Measurements from ENCODE around the gene DAB1. TPM values are rescaled to one million over a fixed set of nuclear protein-coding genes. Genes with fewer than 3 reads are reported as not detected.

DAB1 gene
- total RNA-seq, 5 donors from 2014 or later (not counting 1 experiment from before 2014, with no cell fraction given), result 0.82 to 3.7 (median 1.5) TPM

DNA sequence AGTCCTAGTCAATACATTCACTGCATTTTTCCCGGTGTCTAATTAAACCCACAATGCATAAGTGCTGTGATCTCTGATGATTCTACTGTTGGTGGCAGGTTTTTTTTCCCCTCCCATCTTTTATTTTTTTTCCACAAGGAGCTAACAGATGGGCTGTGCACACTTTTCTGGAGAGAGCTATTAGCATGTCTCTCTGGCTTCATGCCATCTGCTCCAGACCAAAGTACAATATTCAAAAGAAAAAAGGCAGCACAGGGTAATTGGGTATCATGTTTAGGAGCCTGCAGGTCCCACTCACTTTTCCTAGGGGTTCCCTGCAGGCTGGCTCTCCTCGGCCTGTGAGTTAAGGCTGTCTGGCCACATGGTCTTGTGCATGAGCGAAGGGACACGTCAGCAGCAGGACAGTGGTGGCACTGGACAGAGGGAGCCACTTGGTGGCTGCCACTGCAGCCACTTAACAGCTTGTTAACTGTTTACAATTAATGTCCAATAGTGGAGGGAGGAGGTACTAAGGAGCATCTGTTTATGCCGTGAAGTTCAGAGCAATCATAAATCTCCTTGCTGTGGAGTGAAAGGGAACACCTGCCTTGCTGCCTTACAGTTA lies 404.5 kb downstream of the DAB1 start:
- H3K27ac Mint-ChIP-seq, result no peak overlapping the region
- no peaks in the 10 kb centered on the region for H3K4me1 Mint-ChIP-seq
- no peak overlapping the region for H3K4me3 Mint-ChIP-seq
- Histone ChIP-seq H3K4me3 (ENCODE audit: control insufficient read depth in 1 of 2, extremely low read depth in 1 of 2, low read length in 1 of 2) (no peak overlapping the region), H3K4me1 (ENCODE audit: control insufficient read depth in 1 of 2, extremely low read depth in 1 of 2, insufficient read depth in 2 of 2, low read length in 2 of 2) (no peaks in the 10 kb centered on the region), H3K9me3 (no peaks in the 10 kb centered on the region), H3K27ac (ENCODE audit: low read length) (no peak overlapping the region), H3K36me3 (ENCODE audit: control insufficient read depth in 2 of 2, extremely low read depth in 1 of 2, insufficient read depth in 1 of 2, low read length in 1 of 2) (no peaks in the 10 kb centered on the region), H3K27me3 (replicated peaks in 1 of 2; ENCODE audit: control insufficient read depth in 2 of 2, extremely low read depth in 1 of 2, insufficient read depth in 2 of 2, low read length in 1 of 2) (no peaks in the 10 kb centered on the region)
- WGBS (ENCODE audit: insufficient coverage), result 82% methylated on average over 4 of the region's 5 CpGs
- ATAC-seq (replicated peaks in 1 of 4) (no peak), DNase-seq (no peak)
- POLR2A ChIA-PET, result no interaction called here
- peaks cover 2 to 3% of the 10 kb centered on the region in 2 donors for H3K27me3 Mint-ChIP-seq
- CTCF ChIA-PET, result no interaction called here
- no peaks in the 10 kb centered on the region for H3K36me3 Mint-ChIP-seq
- H3K9me3 Mint-ChIP-seq, result peaks cover 0 to 6% (median 0%) of the 10 kb centered on the region in 3 donors

DNA sequence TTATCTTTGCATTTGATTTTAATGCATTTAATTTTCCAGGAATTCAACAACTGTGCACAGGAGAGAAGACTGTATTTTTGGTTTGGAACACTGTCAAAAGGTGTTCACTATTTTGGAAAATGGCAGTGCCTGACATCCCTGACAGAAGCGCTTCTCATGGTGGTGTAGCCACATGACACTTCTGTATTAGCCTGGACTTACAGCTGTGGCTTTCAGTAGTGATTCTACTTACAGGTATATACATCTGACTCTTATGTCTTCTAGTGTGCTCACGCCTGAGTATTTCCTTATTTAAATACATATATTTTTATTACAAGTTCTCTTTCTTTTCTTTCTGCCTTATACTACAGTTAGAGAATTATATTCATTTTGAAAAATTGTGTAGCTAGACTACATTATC lies 405.7 kb downstream of the DAB1 start:
- no peaks in the 10 kb centered on the region for H3K36me3 ChIP-seq (ENCODE audit: control insufficient read depth in 2 of 2, extremely low read depth in 1 of 2, insufficient read depth in 1 of 2, low read length in 1 of 2)
- DNase-seq (no peak), ATAC-seq (replicated peaks in 1 of 4) (no peak)
- H3K4me3 ChIP-seq (ENCODE audit: control insufficient read depth in 1 of 2, extremely low read depth in 1 of 2, low read length in 1 of 2), result no peak overlapping the region
- ChIA-PET POLR2A (no interaction called here), CTCF (no interaction called here)
- Mint-ChIP-seq H3K27me3 (peaks cover 0 to 3% of the 10 kb centered on the region in 2 donors), H3K4me1 (no peaks in the 10 kb centered on the region), H3K36me3 (no peaks in the 10 kb centered on the region), H3K9me3 (peaks cover 0 to 6% (median 0%) of the 10 kb centered on the region in 3 donors), H3K27ac (no peak overlapping the region), H3K4me3 (no peak overlapping the region)
- no peaks in the 10 kb centered on the region for H3K4me1 ChIP-seq (ENCODE audit: control insufficient read depth in 1 of 2, extremely low read depth in 1 of 2, insufficient read depth in 2 of 2, low read length in 2 of 2)
- H3K27me3 ChIP-seq (replicated peaks in 1 of 2; ENCODE audit: control insufficient read depth in 2 of 2, extremely low read depth in 1 of 2, insufficient read depth in 2 of 2, low read length in 1 of 2), result no peaks in the 10 kb centered on the region
- H3K9me3 ChIP-seq, result no peaks in the 10 kb centered on the region
- 100% methylated on average over 1 of the region's 2 CpGs for WGBS (ENCODE audit: insufficient coverage)
- no peak overlapping the region for H3K27ac ChIP-seq (ENCODE audit: low read length)

- ChIA-PET POLR2A (no interaction called here), CTCF (no interaction called here)
- Mint-ChIP-seq H3K4me1 (no peaks in the 10 kb centered on the region), H3K36me3 (no peaks in the 10 kb centered on the region), H3K27me3 (peaks cover 0 to 3% of the 10 kb centered on the region in 2 donors), H3K4me3 (no peak overlapping the region), H3K27ac (no peak overlapping the region), H3K9me3 (peaks cover 0 to 6% (median 0%) of the 10 kb centered on the region in 3 donors)
- DNase-seq, result no peak
- ATAC-seq (replicated peaks in 1 of 4), result no peak
- H3K27ac ChIP-seq (ENCODE audit: low read length), result no peak overlapping the region
- H3K36me3 ChIP-seq (ENCODE audit: control insufficient read depth in 2 of 2, extremely low read depth in 1 of 2, insufficient read depth in 1 of 2, low read length in 1 of 2), result no peaks in the 10 kb centered on the region
- 66% methylated on average over 4 of the region's 7 CpGs for WGBS (ENCODE audit: insufficient coverage)
- H3K27me3 ChIP-seq (replicated peaks in 1 of 2; ENCODE audit: control insufficient read depth in 2 of 2, extremely low read depth in 1 of 2, insufficient read depth in 2 of 2, low read length in 1 of 2), result no peaks in the 10 kb centered on the region
- H3K4me1 ChIP-seq (ENCODE audit: control insufficient read depth in 1 of 2, extremely low read depth in 1 of 2, insufficient read depth in 2 of 2, low read length in 2 of 2), result no peaks in the 10 kb centered on the region
- H3K4me3 ChIP-seq (ENCODE audit: control insufficient read depth in 1 of 2, extremely low read depth in 1 of 2, low read length in 1 of 2), result no peak overlapping the region
- no peaks in the 10 kb centered on the region for H3K9me3 ChIP-seq
These were observed 406.1 kb downstream of the DAB1 start for GRCh38 chr1:57017717-57018116.

GRCh38 chr1:57017200-57017599 lies 406.7 kb downstream of the DAB1 start:
- Mint-ChIP-seq H3K36me3 (no peaks in the 10 kb centered on the region), H3K4me3 (no peak overlapping the region), H3K27ac (no peak overlapping the region), H3K27me3 (peaks cover 0 to 3% of the 10 kb centered on the region in 2 donors), H3K4me1 (no peaks in the 10 kb centered on the region), H3K9me3 (peaks cover 0 to 6% (median 0%) of the 10 kb centered on the region in 3 donors)
- 75% methylated on average over 6 of the region's 6 CpGs for WGBS (ENCODE audit: insufficient coverage)
- DNase-seq (no peak), ATAC-seq (replicated peaks in 1 of 4) (no peak)
- no peaks in the 10 kb centered on the region for H3K9me3 ChIP-seq
- H3K27ac ChIP-seq (ENCODE audit: low read length), result no peak overlapping the region
- no peaks in the 10 kb centered on the region for H3K36me3 ChIP-seq (ENCODE audit: control insufficient read depth in 2 of 2, extremely low read depth in 1 of 2, insufficient read depth in 1 of 2, low read length in 1 of 2)
- ChIA-PET CTCF (no interaction called here), POLR2A (no interaction called here)
- H3K4me1 ChIP-seq (ENCODE audit: control insufficient read depth in 1 of 2, extremely low read depth in 1 of 2, insufficient read depth in 2 of 2, low read length in 2 of 2), result no peaks in the 10 kb centered on the region
- H3K4me3 ChIP-seq (ENCODE audit: control insufficient read depth in 1 of 2, extremely low read depth in 1 of 2, low read length in 1 of 2), result no peak overlapping the region
- no peaks in the 10 kb centered on the region for H3K27me3 ChIP-seq (replicated peaks in 1 of 2; ENCODE audit: control insufficient read depth in 2 of 2, extremely low read depth in 1 of 2, insufficient read depth in 2 of 2, low read length in 1 of 2)

DNA sequence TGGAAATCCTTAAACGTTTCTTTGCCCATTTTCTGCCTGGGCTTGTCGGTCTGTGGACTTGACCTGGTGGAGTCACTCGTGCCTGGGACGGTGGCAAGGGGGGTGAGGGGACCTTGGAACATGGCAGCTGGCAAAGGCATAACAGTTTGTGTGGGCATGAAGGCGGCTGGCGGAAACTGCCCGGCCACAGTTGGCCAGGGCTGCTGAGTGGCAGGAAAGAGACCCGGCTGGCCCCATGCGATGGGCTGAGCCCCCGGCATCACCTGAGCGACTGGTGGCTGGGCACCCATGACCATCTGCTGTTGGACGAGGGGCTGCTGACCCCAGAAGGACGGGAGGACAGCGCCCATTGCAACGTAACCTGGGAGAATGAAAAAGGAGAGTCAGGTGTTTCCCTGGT lies 408.8 kb downstream of the DAB1 start:
- Mint-ChIP-seq H3K9me3 (peaks cover 0 to 3% (median 0%) of the 10 kb centered on the region in 3 donors), H3K27me3 (peaks cover 1 to 3% of the 10 kb centered on the region in 2 donors), H3K27ac (no peak overlapping the region), H3K4me1 (no peaks in the 10 kb centered on the region), H3K4me3 (no peak overlapping the region), H3K36me3 (no peaks in the 10 kb centered on the region)
- CTCF ChIA-PET, result no interaction called here
- Histone ChIP-seq H3K36me3 (ENCODE audit: control insufficient read depth in 2 of 2, extremely low read depth in 1 of 2, insufficient read depth in 1 of 2, low read length in 1 of 2) (no peaks in the 10 kb centered on the region), H3K4me3 (ENCODE audit: control insufficient read depth in 1 of 2, extremely low read depth in 1 of 2, low read length in 1 of 2) (no peak overlapping the region), H3K4me1 (ENCODE audit: control insufficient read depth in 1 of 2, extremely low read depth in 1 of 2, insufficient read depth in 2 of 2, low read length in 2 of 2) (no peaks in the 10 kb centered on the region), H3K9me3 (no peaks in the 10 kb centered on the region), H3K27ac (ENCODE audit: low read length) (no peak overlapping the region), H3K27me3 (replicated peaks in 1 of 2; ENCODE audit: control insufficient read depth in 2 of 2, extremely low read depth in 1 of 2, insufficient read depth in 2 of 2, low read length in 1 of 2) (no peaks in the 10 kb centered on the region)
- WGBS (ENCODE audit: insufficient coverage), result 86% methylated on average over 15 of the region's 15 CpGs
- no peak for ATAC-seq (replicated peaks in 1 of 4)
- peak in 1 of 35 experiments; percentile 1 for DNase-seq
- POLR2A ChIA-PET, result no interaction called here

GRCh38 chr1:57013522-57013921 lies 410.3 kb downstream of the DAB1 start:
- Mint-ChIP-seq H3K36me3 (no peaks in the 10 kb centered on the region), H3K27me3 (peaks cover 1 to 3% of the 10 kb centered on the region in 2 donors), H3K4me1 (no peaks in the 10 kb centered on the region), H3K4me3 (no peak overlapping the region), H3K9me3 (no peaks in the 10 kb centered on the region), H3K27ac (no peak overlapping the region)
- ChIA-PET POLR2A (no interaction called here), CTCF (no interaction called here)
- no CpG with 5 or more reads among the region's 2 CpGs for WGBS (ENCODE audit: insufficient coverage)
- no peak overlapping the region for H3K27ac ChIP-seq (ENCODE audit: low read length)
- H3K9me3 ChIP-seq, result no peaks in the 10 kb centered on the region
- H3K36me3 ChIP-seq (ENCODE audit: control insufficient read depth in 2 of 2, extremely low read depth in 1 of 2, insufficient read depth in 1 of 2, low read length in 1 of 2), result no peaks in the 10 kb centered on the region
- no peaks in the 10 kb centered on the region for H3K27me3 ChIP-seq (replicated peaks in 1 of 2; ENCODE audit: control insufficient read depth in 2 of 2, extremely low read depth in 1 of 2, insufficient read depth in 2 of 2, low read length in 1 of 2)
- DNase-seq (no peak), ATAC-seq (replicated peaks in 1 of 4) (no peak)
- no peak overlapping the region for H3K4me3 ChIP-seq (ENCODE audit: control insufficient read depth in 1 of 2, extremely low read depth in 1 of 2, low read length in 1 of 2)
- H3K4me1 ChIP-seq (ENCODE audit: control insufficient read depth in 1 of 2, extremely low read depth in 1 of 2, insufficient read depth in 2 of 2, low read length in 2 of 2), result no peaks in the 10 kb centered on the region

DNA sequence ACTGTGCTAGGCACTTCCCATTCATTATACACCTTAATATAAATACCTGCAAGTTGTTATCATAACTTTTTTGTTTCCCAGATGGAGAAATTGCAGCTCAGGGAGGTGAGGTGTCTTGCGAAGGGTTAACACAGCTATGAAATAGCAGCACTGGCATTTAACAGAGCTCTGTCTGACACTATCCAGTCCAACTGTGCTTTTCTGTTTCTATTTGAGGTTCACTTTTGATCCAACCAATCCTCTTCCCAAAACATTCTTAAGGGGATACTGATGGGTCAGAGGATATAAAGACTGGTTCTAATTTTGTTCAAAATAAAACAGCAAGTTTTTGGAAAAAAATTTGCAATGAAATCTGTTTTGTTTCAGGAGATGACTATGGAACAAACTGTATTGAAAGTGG lies 411.5 kb downstream of the DAB1 start:
- CTCF ChIA-PET, result no interaction called here
- H3K27me3 ChIP-seq (replicated peaks in 1 of 2; ENCODE audit: control insufficient read depth in 2 of 2, extremely low read depth in 1 of 2, insufficient read depth in 2 of 2, low read length in 1 of 2), result no peaks in the 10 kb centered on the region
- ATAC-seq (replicated peaks in 1 of 4) (no peak), DNase-seq (no peak)
- H3K36me3 Mint-ChIP-seq, result no peaks in the 10 kb centered on the region
- no peak overlapping the region for H3K27ac Mint-ChIP-seq
- no peak overlapping the region for H3K4me3 Mint-ChIP-seq
- no peaks in the 10 kb centered on the region for H3K9me3 ChIP-seq
- peaks cover 1 to 3% of the 10 kb centered on the region in 2 donors for H3K27me3 Mint-ChIP-seq
- POLR2A ChIA-PET, result no interaction called here
- H3K36me3 ChIP-seq (ENCODE audit: control insufficient read depth in 2 of 2, extremely low read depth in 1 of 2, insufficient read depth in 1 of 2, low read length in 1 of 2), result no peaks in the 10 kb centered on the region
- no peaks in the 10 kb centered on the region for H3K9me3 Mint-ChIP-seq
- no peak overlapping the region for H3K27ac ChIP-seq (ENCODE audit: low read length)
- no peaks in the 10 kb centered on the region for H3K4me1 Mint-ChIP-seq
- H3K4me3 ChIP-seq (ENCODE audit: control insufficient read depth in 1 of 2, extremely low read depth in 1 of 2, low read length in 1 of 2), result no peak overlapping the region
- H3K4me1 ChIP-seq (ENCODE audit: control insufficient read depth in 1 of 2, extremely low read depth in 1 of 2, insufficient read depth in 2 of 2, low read length in 2 of 2), result no peaks in the 10 kb centered on the region
- no CpG with 5 or more reads among the region's 1 CpG for whole genome bisulfite sequencing (ENCODE audit: insufficient coverage)

All from T-cell (primary cell).